Measurements from ENCODE around the gene DEAF1.

Gene DEAF1

DNA sequence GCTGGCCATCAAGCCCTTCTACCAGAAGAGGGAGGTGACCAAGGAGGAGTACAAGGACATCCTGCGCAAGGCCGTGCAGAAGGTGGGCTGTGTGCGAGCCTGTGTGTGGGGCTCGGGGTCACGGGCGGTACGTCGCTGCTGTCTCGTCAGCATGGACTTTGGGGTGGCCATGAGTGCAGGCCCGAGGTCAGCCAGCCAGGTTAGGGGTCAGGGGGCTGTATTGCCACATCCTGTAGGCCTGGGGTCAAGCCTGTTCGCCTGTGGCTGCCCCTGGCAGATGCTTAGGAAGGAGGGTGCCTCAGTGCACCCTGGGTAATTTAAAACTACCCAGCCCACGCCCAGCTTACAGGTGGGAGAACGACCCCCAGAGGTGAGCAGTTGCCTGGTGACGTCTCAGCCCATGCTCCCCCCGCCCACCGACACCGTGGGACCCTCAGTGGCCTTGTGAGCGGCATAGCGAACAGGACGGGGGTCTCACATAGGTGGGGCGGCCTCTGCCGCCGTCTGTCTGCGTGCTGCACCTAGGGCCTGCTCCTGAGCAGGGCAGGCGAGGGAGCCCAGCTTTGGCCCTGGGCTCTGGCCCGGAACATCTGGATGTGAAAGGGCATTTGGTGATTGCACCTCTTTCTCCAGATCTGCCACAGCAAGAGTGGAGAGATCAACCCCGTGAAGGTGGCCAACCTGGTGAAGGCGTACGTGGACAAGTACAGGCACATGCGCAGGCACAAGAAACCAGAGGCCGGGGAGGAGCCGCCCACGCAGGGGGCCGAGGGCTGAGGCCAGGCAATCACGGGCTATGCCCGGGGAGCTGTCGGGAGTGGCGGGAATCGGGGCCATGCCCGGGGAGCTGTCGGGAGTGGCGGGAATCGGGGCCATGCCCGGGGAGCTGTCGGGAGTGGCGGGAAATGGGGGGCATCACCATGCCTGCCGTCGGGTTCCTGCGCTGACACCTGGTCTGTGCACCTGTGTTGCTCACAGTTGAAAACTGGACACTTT is 83.7 kb downstream of the DEAF1 start:
- no peak for DNase-seq

DNA sequence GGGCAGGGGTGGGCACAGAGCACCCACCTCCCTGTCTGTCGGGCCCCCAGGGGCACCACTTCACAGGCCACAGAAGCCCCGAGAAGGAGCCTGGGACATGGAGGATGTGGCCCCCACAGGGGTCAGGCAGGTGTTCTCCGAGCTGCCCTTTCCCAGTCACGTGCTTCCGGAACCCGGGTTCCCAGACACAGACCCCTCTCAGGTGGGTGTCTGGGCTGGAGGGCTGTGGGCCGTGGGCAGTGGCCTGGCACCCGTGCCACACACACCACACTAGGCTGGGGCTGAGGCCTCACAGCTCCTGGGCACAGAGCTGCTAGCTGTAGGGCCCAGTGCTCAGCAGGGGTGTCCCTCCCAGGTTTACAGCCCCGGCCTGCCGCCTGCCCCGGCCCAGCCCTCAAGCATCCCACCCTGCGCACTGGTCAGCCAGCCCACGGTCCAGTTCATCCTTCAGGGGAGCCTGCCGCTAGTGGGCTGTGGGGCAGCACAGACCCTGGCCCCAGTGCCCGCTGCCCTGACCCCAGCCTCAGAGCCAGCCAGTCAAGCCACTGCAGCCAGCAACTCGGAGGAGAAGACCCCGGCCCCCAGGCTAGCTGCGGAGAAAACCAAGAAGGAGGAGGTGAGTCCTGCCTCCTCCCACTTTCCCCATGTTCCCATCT is 84.7 kb downstream of the DEAF1 start:
- DNase-seq = no peak

DNA sequence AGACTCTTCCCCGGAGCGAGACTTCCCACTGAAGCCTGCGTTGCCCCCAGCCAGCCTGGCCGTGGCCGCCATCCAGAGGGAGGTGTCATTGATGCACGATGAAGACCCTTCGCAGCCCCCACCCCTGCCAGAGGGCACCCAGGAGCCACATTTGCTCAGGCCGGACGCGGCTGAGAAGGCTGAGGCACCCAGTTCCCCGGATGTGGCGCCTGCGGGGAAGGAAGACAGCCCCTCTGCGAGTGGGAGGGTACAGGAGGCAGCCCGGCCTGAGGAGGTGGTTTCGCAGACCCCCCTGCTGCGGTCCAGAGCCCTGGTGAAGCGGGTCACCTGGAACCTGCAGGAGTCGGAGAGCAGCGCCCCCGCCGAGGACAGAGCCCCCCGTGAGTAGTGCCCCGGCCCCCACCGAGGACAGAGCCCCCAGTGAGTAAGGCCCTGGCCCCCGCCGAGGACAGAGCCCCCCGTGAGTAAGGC is 85.6 kb downstream of the DEAF1 start:
- no peak for DNase-seq

DNA sequence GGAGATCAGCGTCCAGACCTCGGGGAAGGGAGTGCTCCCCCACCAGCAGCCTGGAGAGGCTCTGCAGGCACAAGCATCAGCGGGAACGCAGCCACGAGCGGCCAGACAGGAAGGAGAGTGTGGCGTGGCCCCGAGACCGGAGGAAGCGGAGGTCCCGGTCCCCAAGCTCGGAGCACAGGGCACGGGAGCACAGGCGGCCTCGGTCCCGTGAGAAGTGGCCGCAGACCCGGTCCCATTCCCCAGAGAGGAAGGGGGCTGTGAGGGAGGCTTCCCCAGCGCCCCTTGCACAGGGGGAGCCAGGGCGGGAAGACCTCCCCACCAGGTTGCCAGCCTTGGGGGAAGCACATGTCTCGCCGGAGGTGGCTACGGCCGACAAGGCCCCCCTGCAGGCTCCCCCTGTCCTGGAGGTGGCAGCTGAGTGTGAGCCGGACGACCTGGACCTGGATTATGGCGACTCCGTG is 86.2 kb downstream of the DEAF1 start:
- DNase-seq = no peak

DNA sequence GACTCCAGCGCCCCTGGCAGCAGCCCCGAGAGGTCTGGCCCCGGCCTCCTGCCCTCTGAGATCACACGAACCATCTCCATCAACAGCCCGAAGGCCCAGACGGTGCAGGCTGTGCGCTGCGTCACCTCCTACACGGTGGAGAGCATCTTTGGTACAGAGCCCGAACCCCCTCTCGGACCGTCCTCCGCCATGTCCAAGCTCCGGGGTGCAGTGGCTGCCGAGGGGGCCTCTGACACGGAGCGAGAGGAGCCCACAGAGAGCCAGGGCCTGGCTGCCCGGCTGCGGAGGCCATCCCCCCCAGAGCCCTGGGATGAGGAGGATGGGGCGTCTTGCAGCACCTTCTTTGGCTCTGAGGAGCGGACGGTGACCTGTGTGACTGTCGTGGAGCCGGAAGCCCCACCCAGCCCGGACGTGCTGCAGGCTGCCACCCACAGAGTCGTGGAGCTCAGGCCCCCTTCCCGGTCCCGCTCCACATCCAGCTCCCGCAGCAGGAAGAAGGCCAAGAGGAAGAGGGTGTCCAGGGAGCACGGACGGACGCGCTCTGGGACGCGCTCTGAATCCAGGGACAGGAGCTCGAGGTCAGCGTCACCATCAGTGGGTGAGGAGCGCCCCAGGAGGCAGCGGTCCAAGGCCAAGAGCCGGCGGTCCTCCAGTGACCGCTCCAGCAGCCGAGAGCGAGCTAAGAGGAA is 86.9 kb downstream of the DEAF1 start:
- no peak for DNase-seq

DNA sequence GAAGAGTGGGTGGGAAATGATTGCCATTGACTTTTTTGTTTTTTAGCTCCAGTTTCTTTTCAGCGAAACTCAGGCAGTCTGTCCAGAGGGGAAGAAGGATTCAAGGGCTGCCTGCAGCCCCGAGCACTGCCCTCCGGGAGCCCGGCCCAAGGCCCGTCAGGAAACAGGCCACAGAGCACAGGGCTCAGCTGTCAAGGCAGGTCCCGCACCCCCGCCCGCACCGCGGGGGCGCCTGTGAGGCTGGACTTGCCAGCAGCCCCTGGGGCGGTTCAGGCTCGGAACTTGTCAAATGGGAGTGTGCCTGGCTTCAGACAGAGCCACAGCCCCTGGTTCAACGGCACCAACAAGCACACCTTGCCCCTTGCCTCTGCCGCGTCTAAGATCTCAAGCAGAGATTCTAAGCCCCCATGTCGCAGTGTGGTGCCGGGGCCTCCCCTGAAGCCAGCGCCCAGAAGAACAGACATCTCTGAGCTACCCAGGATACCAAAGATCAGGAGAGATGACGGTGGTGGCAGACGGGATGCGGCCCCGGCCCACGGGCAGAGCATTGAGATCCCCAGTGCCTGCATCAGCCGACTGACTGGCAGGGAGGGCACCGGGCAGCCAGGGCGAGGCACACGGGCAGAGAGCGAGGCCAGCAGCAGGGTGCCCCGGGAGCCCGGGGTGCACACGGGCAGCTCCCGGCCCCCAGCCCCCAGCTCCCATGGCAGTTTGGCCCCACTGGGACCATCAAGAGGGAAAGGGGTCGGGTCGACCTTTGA is 87.8 kb downstream of the DEAF1 start:
- no peak for DNase-seq

DNA sequence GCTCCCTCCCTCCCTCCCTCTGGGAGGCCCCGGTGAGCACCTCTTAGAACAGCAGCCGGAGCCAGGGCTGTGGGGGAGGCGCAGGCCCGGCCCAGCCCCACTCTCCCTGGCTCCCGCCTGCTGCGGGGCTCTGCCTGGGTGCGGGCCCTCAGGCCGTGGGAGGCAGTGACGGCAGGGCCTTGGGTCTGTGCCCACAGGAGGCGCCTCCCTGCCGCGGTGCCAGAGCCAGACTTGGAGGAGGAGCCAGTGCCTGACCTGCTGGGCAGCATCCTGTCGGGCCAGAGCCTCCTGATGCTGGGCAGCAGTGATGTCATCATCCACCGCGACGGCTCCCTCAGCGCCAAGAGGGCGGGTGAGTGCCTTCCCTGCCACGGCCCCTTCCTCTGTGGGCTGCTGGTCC is 88.8 kb downstream of the DEAF1 start:
- no peak for DNase-seq

DNA sequence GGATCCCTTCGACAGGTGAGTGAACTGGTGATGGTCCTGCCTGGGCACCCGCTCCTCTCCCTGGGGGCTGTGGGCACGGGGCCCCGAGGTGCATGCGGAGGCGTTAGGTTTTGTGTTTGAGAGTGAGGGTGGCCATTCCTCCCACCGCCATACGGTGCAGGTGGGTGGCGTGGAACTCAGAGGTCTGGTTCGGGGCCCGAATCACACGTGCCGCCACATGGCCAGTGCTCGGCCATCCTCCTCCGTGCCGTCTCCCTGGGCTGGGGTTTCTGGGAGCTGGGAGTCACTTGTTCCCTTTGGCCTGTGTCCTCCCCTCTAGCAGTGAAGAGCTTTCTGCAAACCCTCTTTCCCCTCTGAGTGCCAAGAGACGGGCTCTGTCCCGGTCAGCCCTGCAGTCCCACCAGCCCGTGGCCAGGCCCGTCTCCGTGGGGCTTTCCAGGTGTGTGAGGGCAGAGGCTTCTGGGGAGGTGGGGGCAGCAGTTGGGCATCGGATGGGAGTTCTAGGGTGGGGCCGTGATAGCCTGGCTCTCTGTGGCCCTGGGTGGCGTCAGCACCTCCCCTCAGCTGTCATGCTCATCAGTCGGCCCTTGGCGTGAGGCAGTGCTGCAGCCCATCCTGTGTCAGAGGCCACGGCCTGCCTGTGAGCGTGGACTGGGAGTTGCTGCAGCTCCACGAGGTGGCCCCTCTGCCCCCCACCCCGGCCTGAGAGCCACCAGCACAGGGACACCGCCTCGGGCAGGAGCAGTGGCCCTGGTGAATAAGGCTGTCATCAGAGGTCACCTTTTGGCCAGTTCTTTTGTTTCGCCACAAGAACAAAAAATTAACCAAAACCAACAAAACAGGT is 89.5 kb downstream of the DEAF1 start:
- DNase-seq = no peak

DNA sequence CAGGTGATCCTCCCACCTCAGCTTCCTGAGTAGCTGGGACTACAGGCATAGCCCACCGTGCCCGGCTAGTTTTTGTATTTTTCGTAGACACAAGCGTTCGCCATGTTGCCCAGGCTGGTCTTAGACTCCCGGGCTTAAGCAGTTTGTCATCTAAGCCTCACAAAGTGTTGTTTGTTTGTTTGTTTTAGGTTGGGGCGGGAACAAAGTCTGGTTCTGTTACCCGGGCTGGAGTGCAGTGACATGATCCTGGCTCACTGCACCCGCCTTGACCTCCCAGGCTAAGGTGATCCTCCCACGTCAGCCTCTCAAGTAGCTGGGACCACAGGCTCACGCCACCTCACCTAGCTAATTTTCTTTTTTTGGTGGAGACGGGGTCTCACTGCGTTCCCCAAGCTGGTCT is 91.9 kb downstream of the DEAF1 start:
- DNase-seq = no peak

DNA sequence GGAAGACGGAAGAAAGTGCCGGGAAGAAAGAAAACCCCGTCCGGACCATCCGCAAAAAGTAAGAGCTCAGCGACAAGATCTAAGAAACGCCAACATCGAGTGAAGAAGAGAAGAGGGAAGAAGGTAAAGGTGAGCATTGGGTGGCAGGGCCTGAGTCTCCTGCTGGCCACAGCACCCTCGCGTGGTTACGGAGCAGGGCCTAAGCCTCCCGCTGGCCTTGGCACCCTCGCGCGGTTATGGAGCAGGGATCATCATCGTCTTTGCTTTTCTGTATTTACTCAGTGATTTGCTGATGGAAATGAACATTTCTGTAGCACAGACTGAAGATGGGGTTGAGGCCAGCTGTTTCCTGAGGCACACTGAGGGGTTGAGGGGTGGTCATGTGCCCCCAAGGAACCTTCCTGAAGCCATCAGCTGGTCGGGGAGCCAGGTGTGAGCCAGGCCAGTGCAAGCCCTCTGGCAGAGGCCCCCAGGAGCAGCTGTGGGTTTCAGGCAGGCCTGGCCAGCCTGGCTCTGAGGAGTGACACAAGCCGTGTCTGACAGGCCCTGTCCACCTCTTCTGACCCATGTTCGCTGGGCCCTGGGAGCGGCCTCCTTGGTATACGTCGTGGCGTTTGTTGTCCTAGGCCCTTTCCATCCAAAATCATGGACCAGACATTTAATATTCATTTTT is 93.3 kb downstream of the DEAF1 start:
- no peak for DNase-seq

DNA sequence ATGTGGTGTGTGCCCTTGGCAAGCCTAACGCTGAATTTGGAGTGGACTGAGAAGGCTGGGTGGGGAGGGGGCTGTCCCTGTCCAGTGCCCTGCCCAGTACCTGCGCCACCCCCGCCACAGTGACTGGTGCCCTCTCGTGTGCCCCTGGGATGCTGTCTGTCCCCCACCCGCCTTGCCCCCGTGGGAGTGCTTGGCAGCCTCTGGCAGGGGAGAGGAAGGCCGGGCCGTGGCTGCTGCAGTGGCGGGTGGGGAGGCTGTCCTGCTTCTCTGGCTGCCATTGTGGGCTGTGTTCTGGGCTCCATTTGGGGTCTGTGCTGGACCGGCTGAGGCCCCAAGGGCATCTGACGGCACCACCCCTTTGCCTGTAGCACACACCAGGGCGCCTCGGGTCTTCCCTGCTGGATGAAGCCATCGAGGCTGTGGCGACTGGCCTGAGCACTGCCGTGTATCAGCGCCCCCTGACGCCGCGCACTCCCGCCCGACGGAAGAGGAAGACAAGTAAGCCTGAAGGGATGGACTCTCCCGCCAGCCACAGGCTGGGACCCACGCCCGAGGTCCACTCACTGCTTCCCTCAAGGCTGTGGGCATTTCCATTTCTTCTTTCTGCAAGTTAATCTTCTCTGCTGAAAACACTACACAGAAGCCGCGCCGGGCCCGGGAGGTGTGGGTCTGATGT is 96.9 kb downstream of the DEAF1 start:
- no peak for DNase-seq

DNA sequence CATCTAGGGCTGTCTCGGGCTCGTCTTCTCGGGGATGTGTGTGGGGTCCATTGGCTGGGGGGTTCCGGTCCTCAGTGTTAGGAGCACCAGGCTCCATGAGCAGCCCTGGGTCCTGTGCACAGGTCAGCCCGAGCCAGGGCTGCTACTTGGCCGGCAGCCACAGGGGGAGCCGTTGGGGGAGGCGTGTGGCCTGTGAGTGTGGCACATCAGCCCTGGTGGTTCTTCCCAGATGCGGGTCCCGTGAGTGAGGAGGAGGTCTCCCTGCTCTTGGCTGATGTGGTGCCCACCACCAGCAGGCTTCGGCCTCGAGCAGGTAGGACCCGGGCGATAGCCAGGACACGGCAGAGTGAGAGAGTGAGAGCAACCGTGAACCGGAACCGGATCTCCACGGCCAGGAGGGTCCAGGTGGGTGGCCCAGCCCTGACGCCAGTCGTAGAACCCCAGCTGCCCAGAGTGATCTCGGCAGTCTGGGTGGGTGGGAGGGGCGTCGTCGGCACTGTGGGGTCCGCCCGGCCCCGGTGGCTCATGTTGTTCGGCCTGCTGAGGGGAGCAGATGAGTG is 97.8 kb downstream of the DEAF1 start:
- no peak for DNase-seq

DNA sequence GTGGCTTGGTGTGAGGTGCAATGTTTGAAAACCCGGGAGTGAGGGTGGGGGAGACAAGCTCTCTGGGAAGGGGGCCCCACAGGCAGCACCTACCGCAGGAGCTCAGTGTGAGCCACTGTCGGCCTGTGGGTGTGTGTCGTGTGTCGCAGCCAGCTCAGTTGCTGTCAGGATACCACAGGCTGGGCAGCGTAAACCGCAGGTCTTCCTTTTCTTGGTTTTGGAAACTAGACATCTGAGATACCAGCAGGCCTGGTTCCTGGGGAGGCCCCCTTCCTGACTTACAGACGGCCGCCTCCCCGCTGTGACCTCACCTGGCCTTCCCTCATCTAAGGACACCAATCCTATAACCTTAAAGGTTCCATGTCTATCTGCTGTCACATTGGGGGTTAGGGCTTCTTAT is 98.6 kb downstream of the DEAF1 start:
- no peak for DNase-seq

DNA sequence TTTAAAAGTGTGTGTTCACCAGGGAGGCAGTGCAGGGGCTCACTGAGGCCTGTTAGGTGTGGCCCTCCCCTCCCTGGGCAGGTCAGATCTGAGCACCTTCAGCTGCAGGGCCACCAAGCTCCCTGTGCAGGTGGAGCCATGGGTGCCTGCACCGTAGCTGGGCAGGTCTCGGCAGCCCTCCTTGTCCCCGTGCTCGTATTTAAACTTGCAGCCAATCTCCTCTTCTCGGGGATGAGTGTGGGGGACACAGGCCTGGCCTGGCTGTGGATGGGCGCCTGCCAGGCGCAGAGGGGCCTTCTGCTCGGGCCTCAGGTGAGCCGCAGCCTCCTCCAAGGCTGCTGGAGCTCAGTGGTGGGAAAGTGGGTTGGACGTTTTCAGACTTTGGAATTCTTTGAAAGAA is 99.6 kb downstream of the DEAF1 start:
- no peak for DNase-seq

Data from inflammatory macrophage treated with lipopolysaccharide for 1 hour (primary cell).